CD4-positive, alpha-beta T cell (primary cell): ENCODE measurements around the gene MUC13. TPM values are rescaled to one million over a fixed set of nuclear protein-coding genes. Genes with fewer than 3 reads are reported as not detected.

Source experiments
- ATAC-seq: fragments of 200-7000 bp; cut with Tn5 transposase; one replicate; pipeline ENCODE4 v1.10.0; 2022; ENCODE audit warnings: mild to moderate bottlenecking; ENCODE audit not compliant: poor library complexity
- CTCF ChIA-PET: fragments of 350-600 bp; sonication (Branson Sonifier 250); formaldehyde crosslinking; loops from one replicate; lab custom pipeline; 2021; ENCODE audit warnings: antibody characterized with exemption, inconsistent platforms; lab: Charles Lee
- POLR2A ChIA-PET: fragments of 350-600 bp; sonication (Branson Sonifier 250); formaldehyde crosslinking; loops from one replicate; lab custom pipeline; 2021; ENCODE audit warnings: antibody characterized with exemption, inconsistent platforms; lab: Charles Lee
- DNase-seq, 14 experiments: peaks; one replicate each; pipeline ENCODE4 v3.0.0-alpha.2; 2013 to 2020; ENCODE audit warnings: mixed read lengths in 2 of 14
- H3K27ac ChIP-seq, 2 donors: one replicate each; pipeline versions ENCODE4 v1.5.1 to v1.7.0; 2013; ENCODE audit warnings: low read length in 2 of 2, low read depth in 1 of 2, mild to moderate bottlenecking in 1 of 2
- H3K27me3 ChIP-seq, 2 experiments: 1 replicate in 1 of 2; 2 replicates in 1 of 2; pipeline versions ENCODE4 v1.6.1 to v1.7.0; 2013; ENCODE audit warnings: low read length in 2 of 2, control low read depth in 1 of 2, mild to moderate bottlenecking in 1 of 2, moderate library complexity in 1 of 2; ENCODE audit not compliant: insufficient read depth in 2 of 2, control insufficient read depth in 1 of 2
- H3K36me3 ChIP-seq: one replicate; pipeline ENCODE4 v1.6.1; 2013; ENCODE audit warnings: low read length, control low read depth; ENCODE audit not compliant: insufficient read depth
- H3K4me1 ChIP-seq: one replicate; pipeline ENCODE4 v1.6.1; 2013; ENCODE audit warnings: low read length, control low read depth; ENCODE audit not compliant: insufficient read depth
- H3K4me3 ChIP-seq: one replicate; pipeline ENCODE4 v1.5.1; 2013; ENCODE audit warnings: mild to moderate bottlenecking, low read length, moderate library complexity
- H3K9me3 ChIP-seq, 2 experiments: 1 replicate in 1 of 2; 2 replicates in 1 of 2; pipeline versions ENCODE4 v1.6.1 to v1.7.0; 2013; ENCODE audit warnings: low read length in 2 of 2, mild to moderate bottlenecking in 2 of 2, control low read depth in 1 of 2, moderate library complexity in 1 of 2; ENCODE audit not compliant: control insufficient read depth in 1 of 2, insufficient read depth in 1 of 2
- H3K27ac Mint-ChIP-seq: one replicate; pipeline ENCODE4 v1.8.0; 2020; ENCODE audit warnings: mixed read lengths
- H3K27me3 Mint-ChIP-seq: one replicate; pipeline ENCODE4 v1.8.0; 2021; ENCODE audit warnings: mixed read lengths
- H3K36me3 Mint-ChIP-seq: one replicate; pipeline ENCODE4 v1.8.0; 2021; ENCODE audit warnings: low read depth, mixed read lengths
- H3K4me1 Mint-ChIP-seq: one replicate; pipeline ENCODE4 v1.8.0; 2021; ENCODE audit warnings: low read depth, mixed read lengths
- H3K4me3 Mint-ChIP-seq: one replicate; pipeline ENCODE4 v1.8.0; 2020; ENCODE audit warnings: mild to moderate bottlenecking, mixed read lengths
- H3K9me3 Mint-ChIP-seq: one replicate; pipeline ENCODE4 v1.8.0; 2020; ENCODE audit warnings: mixed read lengths
- intact Hi-C, 2 experiments: fragments of 100-400 bp; cut with DNase I in 1 of 2; cut with micrococcal nuclease in 1 of 2; formaldehyde crosslinking; loops; one replicate each; pipeline versions ENCODE4 v1.15.1 to v1.9.0; 2023 to 2025; cut with DNase I, micrococcal nuclease
- polyA plus RNA-seq, 2 donors: library from polyadenylated mRNA; unstranded; fragments of 120-200 nt; gene quantifications; one replicate each; pipeline ENCODE4 v1.2.1, GENCODE V29; 2013
- total RNA-seq, 174 experiments: library from RNA in 2 of 174; stranded (reverse) in 2 of 174; gene quantifications; one replicate each; pipeline ENCODE4 v1.2.3 and lab custom pipeline; 2021 to 2026
- TF ChIP-seq, protein P1 (sequence below): fragments of 200-600 bp; IDR thresholded peaks from one replicate; pipeline ENCODE4 v1.8.0; 2022; ENCODE audit warnings: antibody characterized with exemption, mild to moderate bottlenecking

Gene MUC13, protein sequence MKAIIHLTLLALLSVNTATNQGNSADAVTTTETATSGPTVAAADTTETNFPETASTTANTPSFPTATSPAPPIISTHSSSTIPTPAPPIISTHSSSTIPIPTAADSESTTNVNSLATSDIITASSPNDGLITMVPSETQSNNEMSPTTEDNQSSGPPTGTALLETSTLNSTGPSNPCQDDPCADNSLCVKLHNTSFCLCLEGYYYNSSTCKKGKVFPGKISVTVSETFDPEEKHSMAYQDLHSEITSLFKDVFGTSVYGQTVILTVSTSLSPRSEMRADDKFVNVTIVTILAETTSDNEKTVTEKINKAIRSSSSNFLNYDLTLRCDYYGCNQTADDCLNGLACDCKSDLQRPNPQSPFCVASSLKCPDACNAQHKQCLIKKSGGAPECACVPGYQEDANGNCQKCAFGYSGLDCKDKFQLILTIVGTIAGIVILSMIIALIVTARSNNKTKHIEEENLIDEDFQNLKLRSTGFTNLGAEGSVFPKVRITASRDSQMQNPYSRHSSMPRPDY
- under 1 TPM in 1 of 2 experiments, not detected in 1; 0.47 TPM for total RNA-seq
- polyA plus RNA-seq (2013, experiment 1 of 2): not detected
- 0.03 TPM for polyA plus RNA-seq (2013, experiment 2 of 2)
- 0 to 0.30 (median 0) reads per million in 172 experiments for total RNA-seq (lab: John Stamatoyannopoulos, UW)

DNA sequence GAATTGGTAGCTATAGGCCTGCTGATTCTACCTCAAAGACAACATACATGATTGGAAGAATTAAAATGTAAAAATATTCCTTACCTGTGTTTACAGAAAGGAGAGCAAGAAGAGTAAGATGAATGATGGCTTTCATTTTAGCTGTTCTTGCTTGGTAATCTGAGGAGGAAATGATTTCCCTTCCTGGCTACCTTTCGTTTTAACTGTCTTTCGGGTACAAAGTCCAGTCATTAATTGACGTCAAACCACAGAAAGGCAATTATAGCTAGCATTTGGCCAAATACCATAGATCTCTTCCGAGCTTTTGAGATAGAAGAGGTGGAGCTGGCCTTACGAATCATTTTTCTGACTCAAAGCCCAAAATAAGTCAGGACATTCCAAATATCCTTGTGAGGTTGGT, at the start of gene MUC13:
Gene MUC13 (minus strand): TSS at position 175 of the 400 bp plus-strand sequence. CDS start 39 bp downstream, at position 136.
- H3K27ac ChIP-seq: no peak within 1 kb of the TSS
- DNase-seq (no peak), ATAC-seq (no peak)
- ChIA-PET CTCF (no interaction called here), POLR2A (no interaction called here)
- Mint-ChIP-seq H3K9me3 (no peaks in the 10 kb centered on the region), H3K27ac (no peak within 1 kb of the TSS), H3K27me3 (peaks cover 15% of the 10 kb centered on the region), H3K4me3 (no peak within 1 kb of the TSS), H3K4me1 (no peaks in the 10 kb centered on the region), H3K36me3 (no peaks in the 10 kb centered on the region)
- H3K27me3 ChIP-seq: no peaks in the 10 kb centered on the region
- intact Hi-C loops: no loop called here
- H3K4me1 ChIP-seq: no peaks in the 10 kb centered on the region
- no peaks in the 10 kb centered on the region for H3K36me3 ChIP-seq
- H3K4me3 ChIP-seq: no peak within 1 kb of the TSS
- TF ChIP-seq, protein P1, sequence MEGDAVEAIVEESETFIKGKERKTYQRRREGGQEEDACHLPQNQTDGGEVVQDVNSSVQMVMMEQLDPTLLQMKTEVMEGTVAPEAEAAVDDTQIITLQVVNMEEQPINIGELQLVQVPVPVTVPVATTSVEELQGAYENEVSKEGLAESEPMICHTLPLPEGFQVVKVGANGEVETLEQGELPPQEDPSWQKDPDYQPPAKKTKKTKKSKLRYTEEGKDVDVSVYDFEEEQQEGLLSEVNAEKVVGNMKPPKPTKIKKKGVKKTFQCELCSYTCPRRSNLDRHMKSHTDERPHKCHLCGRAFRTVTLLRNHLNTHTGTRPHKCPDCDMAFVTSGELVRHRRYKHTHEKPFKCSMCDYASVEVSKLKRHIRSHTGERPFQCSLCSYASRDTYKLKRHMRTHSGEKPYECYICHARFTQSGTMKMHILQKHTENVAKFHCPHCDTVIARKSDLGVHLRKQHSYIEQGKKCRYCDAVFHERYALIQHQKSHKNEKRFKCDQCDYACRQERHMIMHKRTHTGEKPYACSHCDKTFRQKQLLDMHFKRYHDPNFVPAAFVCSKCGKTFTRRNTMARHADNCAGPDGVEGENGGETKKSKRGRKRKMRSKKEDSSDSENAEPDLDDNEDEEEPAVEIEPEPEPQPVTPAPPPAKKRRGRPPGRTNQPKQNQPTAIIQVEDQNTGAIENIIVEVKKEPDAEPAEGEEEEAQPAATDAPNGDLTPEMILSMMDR: no peak
- no peaks in the 10 kb centered on the region for H3K9me3 ChIP-seq

DNA sequence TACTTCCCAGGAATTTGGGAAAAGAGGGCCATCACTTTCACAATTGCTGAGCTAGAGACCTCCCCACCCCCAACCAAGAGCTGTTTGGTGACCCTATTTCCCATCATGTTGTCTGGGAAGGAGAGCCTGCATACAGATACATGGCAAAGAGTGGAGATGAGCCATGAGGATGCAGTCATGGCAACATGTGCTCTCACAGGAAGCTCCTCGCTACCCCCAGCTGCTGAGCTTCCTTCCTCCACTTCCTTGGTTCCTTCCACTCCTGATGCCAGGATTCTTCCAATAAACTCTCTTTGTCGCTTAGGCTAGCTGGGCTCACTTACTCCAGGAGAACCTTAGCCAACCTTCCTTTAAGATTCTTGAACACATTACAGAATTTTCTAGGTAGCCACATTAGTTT, 48.3 kb upstream of the MUC13 start:
- POLR2A ChIA-PET: no interaction called here
- Mint-ChIP-seq H3K27me3 (no peaks in the 10 kb centered on the region), H3K9me3 (no peaks in the 10 kb centered on the region), H3K4me3 (no peak overlapping the region), H3K27ac (no peak overlapping the region), H3K36me3 (peaks cover 57% of the 10 kb centered on the region), H3K4me1 (no peaks in the 10 kb centered on the region)
- no peak overlapping the region for H3K27ac ChIP-seq
- H3K4me3 ChIP-seq: no peak overlapping the region
- DNase-seq (no peak), ATAC-seq (no peak)
- no peaks in the 10 kb centered on the region for H3K9me3 ChIP-seq
- no peaks in the 10 kb centered on the region for H3K27me3 ChIP-seq
- TF ChIP-seq, protein P1: no peak
- intact Hi-C loops: no loop called here
- peaks cover 11% of the 10 kb centered on the region for H3K36me3 ChIP-seq
- H3K4me1 ChIP-seq: peaks cover 4% of the 10 kb centered on the region
- CTCF ChIA-PET: no interaction called here

DNA sequence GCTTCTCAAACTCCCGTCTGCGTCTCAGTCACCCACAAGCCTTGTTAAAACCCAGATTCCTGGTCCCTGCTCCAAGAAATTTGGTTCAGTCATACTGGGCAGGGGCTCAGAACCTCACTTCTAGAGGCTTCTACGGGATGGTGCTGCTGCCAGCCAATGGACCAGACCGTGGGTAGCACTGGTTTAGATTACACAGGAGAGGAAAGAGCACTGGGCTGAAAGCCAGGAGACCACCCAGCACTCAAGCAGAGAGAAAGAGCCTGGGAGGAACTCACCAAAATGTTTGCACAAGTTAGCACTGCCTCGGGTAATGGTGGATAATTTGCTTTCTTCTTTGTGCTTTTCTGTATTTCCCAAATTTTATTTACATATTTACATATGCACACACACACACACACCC, 46.9 kb upstream of the MUC13 start:
- CTCF ChIA-PET: no interaction called here

More for the DNA sequence above, 46.9 kb upstream of the MUC13 start:
- no peak for ATAC-seq
- no peak overlapping the region for H3K27ac Mint-ChIP-seq
- H3K9me3 ChIP-seq: no peaks in the 10 kb centered on the region
- DNase-seq: no peak
- no peaks in the 10 kb centered on the region for H3K9me3 Mint-ChIP-seq
- no peak overlapping the region for H3K4me3 Mint-ChIP-seq
- H3K4me1 Mint-ChIP-seq: no peaks in the 10 kb centered on the region
- H3K36me3 Mint-ChIP-seq: peaks cover 63% of the 10 kb centered on the region
- POLR2A ChIA-PET: no interaction called here
- intact Hi-C loops: no loop called here
- peaks cover 23% of the 10 kb centered on the region for H3K36me3 ChIP-seq
- no peaks in the 10 kb centered on the region for H3K27me3 Mint-ChIP-seq
- no peaks in the 10 kb centered on the region for H3K27me3 ChIP-seq
- TF ChIP-seq, protein P1: no peak
- H3K4me3 ChIP-seq: no peak overlapping the region
- H3K4me1 ChIP-seq: peaks cover 4% of the 10 kb centered on the region
- H3K27ac ChIP-seq: no peak overlapping the region
